Stimulated activated CD8-positive, alpha-beta memory T cell treated with anti-CD3 and anti-CD28 coated beads, Interleukin-12 subunit alpha, Interleukin-12 subunit beta, amount 100 ng/mL, for 1 hour (primary cell): ENCODE results near the gene DAPP1.

Source experiments
- DNase-seq: peaks from one replicate; pipeline ENCODE4 v3.0.0-alpha.2; 2020; ENCODE audit warnings: low read depth

The DAPP1 gene

DNA sequence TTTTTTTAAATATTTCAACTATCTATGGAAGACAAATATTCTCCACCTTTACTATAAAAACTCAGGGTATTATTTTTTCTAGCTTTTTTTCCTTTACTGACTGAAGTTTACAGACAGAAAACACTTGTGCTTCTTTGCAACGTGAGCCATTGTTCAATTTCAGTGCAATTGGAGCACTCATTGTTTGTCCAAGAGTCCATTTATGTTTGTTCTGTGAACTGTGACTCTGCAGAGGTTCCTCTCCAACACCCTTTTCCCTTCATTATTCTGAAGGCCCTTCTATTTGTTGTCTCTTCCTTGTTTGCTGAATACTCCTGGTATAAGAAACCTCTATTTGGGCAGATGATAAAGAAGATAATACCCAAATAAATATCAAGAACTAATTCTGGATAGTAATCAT is 37.4 kb downstream of the DAPP1 start:
- no peak for DNase-seq

DNA sequence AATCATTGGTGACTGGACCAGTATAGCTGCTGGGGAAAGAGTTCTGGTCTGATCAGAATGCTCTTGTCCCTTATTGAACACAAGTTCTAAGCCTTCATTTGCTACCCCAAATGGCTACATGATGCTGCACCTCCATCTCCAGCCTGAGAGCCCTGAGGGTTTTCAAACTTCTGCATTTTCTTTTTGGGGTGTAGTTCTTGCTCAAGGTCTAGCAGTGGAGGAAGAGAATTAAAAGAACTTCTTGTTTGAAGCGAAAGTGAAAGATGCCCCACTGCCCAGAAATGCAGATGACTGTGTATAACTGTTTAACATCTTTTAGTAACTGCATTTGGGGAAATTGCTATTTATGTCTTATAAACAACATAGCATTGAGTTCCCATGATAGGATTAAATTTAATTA is 39.1 kb downstream of the DAPP1 start:
- no peak for DNase-seq

DNA sequence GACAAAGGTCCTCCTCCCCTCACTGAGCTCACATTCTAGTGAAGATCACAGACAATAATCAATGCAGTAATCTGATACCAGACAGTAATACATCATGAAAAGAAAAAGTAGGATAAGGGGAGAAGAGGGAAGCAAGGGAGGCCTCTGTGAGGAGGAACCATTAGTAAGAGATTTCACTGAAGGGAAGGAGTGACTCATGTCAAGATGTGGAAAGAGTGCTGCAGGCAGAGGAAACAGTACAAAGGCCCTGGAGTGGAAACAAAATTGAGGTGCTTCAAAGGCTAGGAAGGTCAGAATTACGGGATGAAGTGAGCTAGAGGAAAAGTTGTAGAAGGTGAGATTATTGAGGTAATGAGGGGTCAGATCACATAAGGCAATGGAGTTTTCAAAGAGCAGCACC is 39.5 kb downstream of the DAPP1 start:
- no peak for DNase-seq

DNA sequence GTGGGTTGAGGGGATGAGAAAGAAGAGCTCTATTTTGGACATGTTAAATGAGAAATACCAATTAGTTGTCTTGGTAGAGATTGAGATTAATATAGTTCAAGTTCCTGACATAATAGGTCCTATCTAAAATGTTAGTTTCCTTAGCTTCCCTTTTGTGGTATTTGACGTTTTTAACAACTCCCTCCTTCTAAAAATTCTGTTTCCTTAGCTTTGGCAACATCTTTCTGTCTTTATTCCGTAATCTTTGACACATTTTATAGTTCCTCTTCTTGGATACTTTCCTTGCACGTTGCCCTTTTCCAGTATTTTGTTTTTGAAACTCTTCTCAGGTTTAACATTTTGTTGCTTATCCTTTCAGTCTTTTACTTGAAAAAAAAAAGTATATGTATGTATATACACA is 40.7 kb downstream of the DAPP1 start:
- no peak for DNase-seq

DNA sequence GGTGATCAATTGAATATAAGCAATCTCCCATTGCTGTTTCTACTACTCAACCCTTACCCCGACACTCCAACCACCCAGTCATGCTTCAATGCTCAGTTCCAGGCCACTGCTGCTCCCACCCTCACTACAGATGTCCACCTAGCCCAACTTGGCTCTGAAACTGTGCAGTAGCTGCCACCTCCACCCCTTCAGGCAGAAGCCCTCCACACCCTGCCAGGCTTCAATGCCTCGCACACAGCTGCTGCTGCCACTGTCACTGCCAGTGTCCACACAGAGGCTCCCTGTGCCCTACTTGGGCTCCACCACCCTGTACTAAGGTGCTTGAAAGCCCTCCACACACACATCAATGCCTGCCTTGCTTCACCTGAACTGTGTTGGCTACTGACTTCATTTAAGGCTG is 43.0 kb downstream of the DAPP1 start:
- DNase-seq, result no peak

- no peak for DNase-seq
Measured at GRCh38 chr4:99860521-99860920, 43.9 kb downstream of the DAPP1 start.

GRCh38 chr4:99861120-99861905 is 44.7 kb downstream of the DAPP1 start:
- no peak for DNase-seq

- DNase-seq, result no peak
Measured at GRCh38 chr4:99863804-99864203, 47.2 kb downstream of the DAPP1 start.

DNA sequence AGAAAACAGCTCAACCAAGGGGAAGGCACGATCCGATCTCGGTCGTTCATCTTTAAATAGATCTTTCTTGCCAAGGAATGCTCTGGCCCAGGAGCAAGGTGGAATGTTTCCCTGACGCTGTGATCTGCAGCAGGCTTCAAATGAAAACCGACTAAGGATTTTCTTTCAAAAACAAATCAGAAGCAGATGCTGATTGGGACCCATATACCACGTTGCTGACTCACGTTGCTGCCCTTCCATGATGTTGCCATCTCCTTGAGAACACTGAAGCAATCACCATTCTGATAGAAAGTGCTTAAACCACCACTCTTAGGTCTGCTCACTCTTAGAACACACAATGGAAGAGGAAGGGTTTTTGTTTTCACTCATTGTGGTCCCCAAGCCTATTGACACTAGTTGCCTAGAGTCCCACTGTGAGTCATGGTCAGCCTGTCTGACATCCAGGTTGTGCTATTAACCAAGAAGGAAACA is 51.5 kb downstream of the DAPP1 start:
- no peak for DNase-seq

DNA sequence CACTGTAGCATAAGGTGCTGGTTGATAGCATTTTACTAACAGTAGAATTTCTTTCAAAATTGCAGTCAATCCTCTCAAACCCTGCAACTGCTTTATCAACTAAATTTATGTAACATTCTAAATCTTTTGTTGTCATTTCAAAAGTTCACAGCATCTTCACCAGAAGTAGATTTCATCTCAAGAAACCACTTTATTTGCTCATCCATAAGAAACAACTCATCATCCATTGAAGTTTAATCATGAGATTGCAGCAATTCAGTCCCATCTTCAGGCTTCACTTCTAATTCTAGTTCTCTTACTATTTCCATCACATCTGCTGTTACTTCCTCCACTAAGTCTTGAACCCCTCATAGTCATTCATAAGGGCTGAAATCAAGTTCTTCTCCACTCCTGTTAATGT is 55.9 kb downstream of the DAPP1 start:
- no peak for DNase-seq

GRCh38 chr4:99875071-99875470 is 58.4 kb downstream of the DAPP1 start:
- no peak for DNase-seq

- DNase-seq, result no peak
Measured at GRCh38 chr4:99876946-99877345, 60.3 kb downstream of the DAPP1 start.

DNA sequence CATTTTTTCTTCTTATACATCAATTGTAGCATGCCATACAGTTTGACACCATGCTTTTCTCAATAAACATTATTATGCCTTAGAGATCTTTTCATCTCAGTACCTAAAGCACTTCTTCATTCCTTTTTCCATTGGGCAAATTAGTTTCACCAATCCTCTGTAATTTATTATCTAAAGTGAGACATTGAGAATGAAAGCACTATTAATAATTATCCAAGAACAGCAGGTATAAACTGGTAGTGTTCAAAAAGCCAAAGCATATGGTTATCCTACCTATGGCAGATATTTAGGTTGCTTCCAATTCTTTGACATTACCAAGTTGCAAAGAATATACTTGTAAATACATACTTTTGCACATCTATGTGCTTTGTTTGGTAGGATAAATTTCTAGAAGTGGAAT is 62.0 kb downstream of the DAPP1 start:
- DNase-seq, result no peak

DNA sequence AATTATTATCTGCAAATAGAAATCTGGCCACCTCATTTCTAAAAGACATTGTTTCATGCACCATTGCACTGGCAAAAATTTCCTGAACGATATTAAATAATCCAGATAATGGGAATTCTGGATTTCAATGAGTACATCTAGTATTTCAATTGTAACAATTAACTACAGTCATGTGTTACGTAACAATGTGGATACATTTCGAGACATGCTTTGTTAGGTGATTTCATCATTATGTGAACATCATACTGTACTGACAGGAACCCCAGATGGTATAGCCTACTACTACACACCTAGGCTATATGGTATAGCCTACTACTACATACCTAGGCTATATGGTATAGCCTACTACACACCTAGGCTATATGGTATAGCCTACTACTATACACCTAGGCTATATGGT is 62.8 kb downstream of the DAPP1 start:
- no peak for DNase-seq

DNA sequence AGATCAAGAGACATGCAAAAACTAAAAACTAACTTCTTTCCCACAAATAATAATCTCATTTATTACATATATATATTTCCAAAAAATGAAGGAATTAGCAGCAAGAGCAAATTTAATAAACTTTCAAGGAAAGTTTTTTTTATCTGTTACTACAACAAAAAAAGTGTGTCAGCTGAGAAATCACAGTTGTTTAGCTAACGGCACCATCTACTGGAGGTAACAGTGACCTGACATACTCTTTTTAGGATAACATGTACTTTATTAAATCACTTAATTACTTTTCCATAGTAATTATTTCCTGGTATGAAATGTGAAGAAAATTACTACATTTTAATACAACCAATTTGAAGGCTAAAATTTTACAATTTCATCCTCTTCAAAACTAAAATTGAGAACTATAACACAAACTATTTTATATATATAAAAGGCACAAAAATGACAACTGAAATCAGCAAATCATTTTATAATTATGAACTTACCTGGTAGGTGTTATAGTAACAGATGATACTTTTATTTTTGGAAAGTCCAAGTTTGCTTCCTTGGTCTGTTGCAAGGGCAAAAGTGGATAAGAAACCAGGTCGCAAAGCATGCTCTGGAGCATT is 68.5 kb downstream of the DAPP1 start:
- DNase-seq, result no peak

- no peak for DNase-seq
Measured at GRCh38 chr4:99885687-99886086, 69.1 kb downstream of the DAPP1 start.

- no peak for DNase-seq
Measured at GRCh38 chr4:99886146-99886545, 69.5 kb downstream of the DAPP1 start.

GRCh38 chr4:99887837-99888236 is 71.2 kb downstream of the DAPP1 start:
- no peak for DNase-seq

- DNase-seq, result no peak
Measured at GRCh38 chr4:99891351-99891750, 74.7 kb downstream of the DAPP1 start.

GRCh38 chr4:99893029-99893428 is 76.4 kb downstream of the DAPP1 start:
- no peak for DNase-seq

DNA sequence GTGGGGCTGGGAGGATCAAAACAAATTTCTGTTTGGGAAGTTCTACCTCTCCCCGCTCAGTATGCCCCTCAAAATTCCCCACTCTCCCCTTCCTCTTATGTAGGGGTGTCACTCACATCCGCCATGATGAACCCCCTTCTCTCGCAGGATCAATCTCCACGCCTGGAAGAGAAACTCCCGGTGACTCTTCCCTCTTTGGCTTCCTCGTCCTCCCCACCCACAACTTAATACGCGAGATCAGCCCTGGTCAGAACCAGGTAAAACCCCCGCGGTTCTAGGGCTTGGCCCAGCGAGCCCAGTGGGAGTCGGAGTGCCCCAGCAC is 77.2 kb downstream of the DAPP1 start:
- DNase-seq, result no peak

- peak; percentile 76 for DNase-seq
Measured at GRCh38 chr4:99894161-99894997, 77.8 kb downstream of the DAPP1 start, which contains the start of gene LAMTOR3. LAMTOR3 (minus strand) TSS chr4:99894427; CDS start chr4:99893963, 464 bp downstream.

DNA sequence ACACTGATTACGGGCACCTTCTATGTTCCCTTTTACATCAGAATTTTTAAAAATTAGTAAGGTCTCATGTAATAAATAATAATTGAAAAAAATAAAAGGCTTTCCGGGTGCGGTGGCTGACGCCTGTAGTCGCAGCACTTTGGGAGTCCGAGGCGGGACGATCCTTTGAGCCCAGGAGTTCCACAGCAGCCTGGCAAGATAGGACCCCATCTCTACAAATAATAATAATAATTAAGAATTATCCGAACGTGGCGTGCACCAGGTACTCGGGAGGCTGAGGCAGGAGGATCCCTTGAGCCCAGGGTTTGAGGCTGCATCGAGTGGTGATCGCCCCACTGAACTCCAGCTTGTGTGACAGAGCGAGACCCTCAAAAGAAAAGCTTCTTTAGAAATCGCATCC is 78.4 kb downstream of the DAPP1 start:
- DNase-seq, result no peak
